ENCODE results near the gene CHAC2. TPM values are rescaled to one million over a fixed set of nuclear protein-coding genes. Genes with fewer than 3 reads are reported as not detected.

Gene CHAC2
- total and polyA plus RNA-seq, 2 of the 13 experiments (the other 11 are each of a cell fraction or from before 2014, with no cell fraction given): 1.7 to 10.7 TPM

- TF ChIP-seq ZXDC (CRISPR knock-in tag; IDR thresholded peaks at IDR 0.05) (peak; percentile 88; the same call in 1 of the 2 replicates), ZNF800 (CRISPR knock-in tag; IDR thresholded peaks at IDR 0.05) (peak; percentile 0; the same call in 1 of the 2 replicates), ZNF781 (CRISPR knock-in tag; IDR thresholded peaks at IDR 0.05; ENCODE audit: borderline replicate concordance, not compliant biosample characterization) (peak; percentile 11)
Measured at GRCh38 chr2:53786352-53786704, 18.7 kb downstream of the CHAC2 start (continued).

GRCh38 chr2:53786705-53787613 is 19.4 kb downstream of the CHAC2 start, which contains the start of the genes ASB3 and ERLEC1:
Gene ASB3 (minus strand): TSS chr2:53786953. CDS start chr2:53765572, 21,381 bp downstream.
Gene ERLEC1 (plus strand): TSS chr2:53787044. CDS start chr2:53787211, 167 bp downstream.
- no TSS peak for BruUV-seq (replicated peaks)
- in situ Hi-C loops (cut with HindIII; ENCODE audit: extremely low pct_ligation_motif_present, low pct_unique_long_range_greater_than_20kb) (no loop called here), intact Hi-C loops (cut with micrococcal nuclease; ENCODE audit: unreplicated experiment) (loop anchor here (1.0 to 2.0 kb wide), 4 partner anchors 9 to 47 kb away; partner anchors contain the start of gene CHAC2)
- Histone ChIP-seq H3K27me3 (ENCODE audit: control insufficient read depth in 1 of 2, insufficient read depth in 2 of 2, low read length in 2 of 2) (peaks cover 0 to 6% of the 10 kb centered on the region in 2 experiments; a peak in 1 of 5 replicates), H4K20me1 (ENCODE audit: insufficient read depth, low read length) (no peaks in the 10 kb centered on the region), H3K4me3 (replicated peaks in 1 of 3; ENCODE audit: insufficient read depth in 1 of 3, low read depth in 2 of 3, low read length in 3 of 3) (peak within 1 kb of the TSS; percentile 72 to 98 (median 95)), H3K4me2 (ENCODE audit: low read depth, low read length) (peak within 1 kb of the TSS; percentile 87), H3K36me3 (replicated peaks in 1 of 2; ENCODE audit: control insufficient read depth in 1 of 2, insufficient read depth in 2 of 2, low read length in 2 of 2) (peaks cover 2 to 3% of the 10 kb centered on the region in 2 experiments; a peak in 4 of 5 replicates), H3K79me2 (ENCODE audit: insufficient read depth, low read length) (peaks cover 90% of the 10 kb centered on the region), H3K9ac (ENCODE audit: insufficient read depth, low read depth, low read length) (peak within 1 kb of the TSS; percentile 90), H3K9me3 (ENCODE audit: low read length) (no peaks in the 10 kb centered on the region), H3K27ac (ENCODE audit: extremely low read length, insufficient read depth, low read length) (peak within 1 kb of the TSS; percentile 83), H2AFZ (ENCODE audit: low read length) (peak within 1 kb of the TSS; percentile 69), H3K4me1 (ENCODE audit: insufficient read depth, low read length) (peaks cover 48% of the 10 kb centered on the region)
- ATAC-seq (peak; percentile 95), FAIRE-seq (no peak), DNase-seq (ENCODE audit: low spot score) (peak; percentile 91)
- ChIA-PET POLR2A (interaction anchor here (1.2 to 4.8 kb wide), 5 partner anchors 10 to 184 kb away, joined by 3 to 53 read pairs (median 5); partner anchors contain the start of genes CHAC2 and PSME4), CTCF (ENCODE audit: low intra/inter-chr PET ratio, low total read pairs) (no interaction called here)
- WGBS (ENCODE audit: low lambda C conversion rate): under 1% methylated on average over 44 of the region's 77 CpGs
- TF ChIP-seq TIGD3 (CRISPR knock-in tag; IDR thresholded peaks at IDR 0.05; ENCODE audit: borderline replicate concordance) (no peak; the same call in 1 of the 2 replicates), ETS1 (CRISPR knock-in tag; IDR thresholded peaks at IDR 0.05) (peak; percentile 93), MYPOP (CRISPR knock-in tag; IDR thresholded peaks at IDR 0.05) (peak; percentile 90), BORCS8-MEF2B (CRISPR knock-in tag; IDR thresholded peaks at IDR 0.05) (peak; percentile 97), ZSCAN9 (CRISPR knock-in tag; IDR thresholded peaks at IDR 0.05; ENCODE audit: borderline replicate concordance) (peak; percentile 94), ZNF766 (CRISPR knock-in tag; IDR thresholded peaks at IDR 0.05; ENCODE audit: borderline replicate concordance) (peak; percentile 92), FOSL1 (CRISPR knock-in tag; IDR thresholded peaks at IDR 0.05; ENCODE audit: borderline replicate concordance) (no peak), ZNF761 (CRISPR knock-in tag; conservative IDR thresholded peaks at IDR 0.05) (peak; percentile 83; the same call in 1 of the 2 replicates)
